Omental fat pad (tissue), 4 donors: ENCODE results near the gene SYTL4. TPM values are rescaled to one million over a fixed set of nuclear protein-coding genes. Genes with fewer than 3 reads are reported as not detected.

Experiments used
- ATAC-seq: fragments of 150-250 bp; one replicate; pipeline ENCODE4 v1.9.1; 2016; ENCODE audit warnings: mild to moderate bottlenecking, moderate library complexity; ENCODE audit not compliant: low FRiP score
- DNase-seq: peaks from one replicate; pipeline ENCODE4 v3.0.0-alpha.2; 2019; ENCODE audit warnings: low spot score
- total RNA-seq, 4 donors: library from RNA; depleted of rRNA; stranded (reverse); fragments of >200 nt; gene quantifications; one replicate each; pipeline ENCODE4 v1.1.0, GENCODE V29; 2016
- TF ChIP-seq, protein P1 (sequence below), 3 donors: fragments of 450-650 bp; IDR thresholded peaks; one replicate each; pipeline ENCODE4 v1.5.1; 2016 to 2017; ENCODE audit warnings: antibody characterized with exemption in 3 of 3, mild to moderate bottlenecking in 3 of 3, moderate library complexity in 2 of 3

The SYTL4 gene
- total RNA-seq, 4 donors from 2014 or later: 10.2 to 37.2 (median 14.8) TPM

DNA sequence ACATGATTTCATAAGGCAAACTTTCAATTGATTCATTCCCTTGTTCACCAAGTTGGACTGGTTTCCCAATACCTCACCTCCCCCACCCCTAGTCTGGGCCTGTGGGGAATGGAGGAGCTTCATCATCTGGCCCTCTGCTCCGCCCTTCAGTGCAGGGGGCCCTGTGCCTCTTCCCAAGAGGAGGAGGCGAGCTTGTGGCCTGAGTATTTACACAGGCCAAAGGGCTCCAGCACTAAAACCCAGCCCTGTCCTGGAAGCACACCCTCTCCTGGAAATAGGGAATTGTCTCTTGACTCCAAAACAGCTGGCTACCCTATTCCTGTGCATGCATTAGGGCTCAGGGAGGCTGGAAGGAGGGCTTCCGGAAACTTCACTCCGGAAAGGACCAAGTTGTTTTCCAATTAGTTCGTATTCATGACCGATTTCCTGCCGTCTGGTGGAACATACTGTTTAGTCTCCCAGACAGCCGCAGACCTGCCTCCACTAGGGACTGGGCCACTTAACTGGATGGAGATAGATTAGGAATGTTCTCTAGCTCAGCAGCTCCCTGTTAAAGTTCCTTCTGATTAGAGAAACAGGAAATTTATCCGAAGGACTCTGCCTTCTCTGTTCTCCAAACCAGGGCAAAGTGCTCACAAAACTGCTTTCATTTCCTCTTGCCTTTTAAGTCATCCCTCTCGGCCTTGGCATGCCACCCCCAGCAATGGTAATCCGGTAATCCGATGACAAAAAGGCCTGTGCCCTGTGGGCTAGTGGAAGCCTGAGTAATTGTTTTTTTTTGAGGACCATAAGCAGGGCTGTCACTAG is 82.2 kb downstream of the SYTL4 start:
- DNase-seq (peak; percentile 59), ATAC-seq (peak; percentile 82)
- TF ChIP-seq, protein P1, sequence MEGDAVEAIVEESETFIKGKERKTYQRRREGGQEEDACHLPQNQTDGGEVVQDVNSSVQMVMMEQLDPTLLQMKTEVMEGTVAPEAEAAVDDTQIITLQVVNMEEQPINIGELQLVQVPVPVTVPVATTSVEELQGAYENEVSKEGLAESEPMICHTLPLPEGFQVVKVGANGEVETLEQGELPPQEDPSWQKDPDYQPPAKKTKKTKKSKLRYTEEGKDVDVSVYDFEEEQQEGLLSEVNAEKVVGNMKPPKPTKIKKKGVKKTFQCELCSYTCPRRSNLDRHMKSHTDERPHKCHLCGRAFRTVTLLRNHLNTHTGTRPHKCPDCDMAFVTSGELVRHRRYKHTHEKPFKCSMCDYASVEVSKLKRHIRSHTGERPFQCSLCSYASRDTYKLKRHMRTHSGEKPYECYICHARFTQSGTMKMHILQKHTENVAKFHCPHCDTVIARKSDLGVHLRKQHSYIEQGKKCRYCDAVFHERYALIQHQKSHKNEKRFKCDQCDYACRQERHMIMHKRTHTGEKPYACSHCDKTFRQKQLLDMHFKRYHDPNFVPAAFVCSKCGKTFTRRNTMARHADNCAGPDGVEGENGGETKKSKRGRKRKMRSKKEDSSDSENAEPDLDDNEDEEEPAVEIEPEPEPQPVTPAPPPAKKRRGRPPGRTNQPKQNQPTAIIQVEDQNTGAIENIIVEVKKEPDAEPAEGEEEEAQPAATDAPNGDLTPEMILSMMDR (IDR thresholded peaks at IDR 0.05): no peak

DNA sequence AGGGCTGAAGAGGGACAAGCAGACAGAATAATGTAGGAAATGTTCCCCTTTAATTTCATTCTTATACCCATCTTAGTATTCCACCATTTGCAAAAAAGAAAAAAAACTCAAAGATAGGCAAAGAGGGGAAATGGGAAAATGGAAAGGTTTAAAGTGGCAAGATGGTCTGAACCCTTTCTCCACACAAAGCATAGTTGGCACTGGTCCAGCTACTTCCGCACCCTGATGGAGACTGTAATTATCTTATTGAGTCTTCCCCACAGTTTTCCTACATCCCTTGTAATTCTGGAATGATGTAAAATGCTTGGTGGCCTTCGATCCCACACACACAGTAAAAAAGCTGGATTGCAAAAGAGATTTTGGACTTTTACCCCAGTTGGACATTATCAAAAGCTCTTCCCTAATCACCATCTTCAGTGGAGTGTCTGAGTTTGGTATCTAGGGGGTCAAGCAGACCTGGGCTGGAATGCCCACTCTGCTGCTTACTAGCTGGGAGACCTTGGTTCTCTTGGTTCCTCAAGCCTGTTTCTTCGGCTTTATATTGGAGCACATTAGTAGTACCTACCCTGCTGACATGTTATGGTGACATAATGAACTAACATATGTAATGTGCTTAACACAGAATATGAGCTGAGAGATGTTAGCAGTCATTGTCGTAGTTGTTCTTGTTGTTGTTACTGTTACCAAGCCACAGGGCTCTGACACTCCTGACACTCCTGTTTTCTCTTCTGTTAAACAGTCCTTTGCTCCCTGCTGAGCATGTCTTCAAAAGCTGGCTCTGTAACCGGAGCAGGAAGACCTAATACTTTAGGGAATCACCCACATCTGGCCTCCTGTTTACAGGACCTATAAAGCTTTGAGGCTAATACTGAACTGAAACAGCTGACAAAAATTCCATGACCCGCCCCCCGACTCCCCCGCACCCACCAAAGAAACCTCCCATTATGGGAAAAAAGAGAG is 83.2 kb downstream of the SYTL4 start:
- DNase-seq (no peak), ATAC-seq (peak; percentile 17)
- TF ChIP-seq, protein P1 (IDR thresholded peaks at IDR 0.05): no peak

DNA sequence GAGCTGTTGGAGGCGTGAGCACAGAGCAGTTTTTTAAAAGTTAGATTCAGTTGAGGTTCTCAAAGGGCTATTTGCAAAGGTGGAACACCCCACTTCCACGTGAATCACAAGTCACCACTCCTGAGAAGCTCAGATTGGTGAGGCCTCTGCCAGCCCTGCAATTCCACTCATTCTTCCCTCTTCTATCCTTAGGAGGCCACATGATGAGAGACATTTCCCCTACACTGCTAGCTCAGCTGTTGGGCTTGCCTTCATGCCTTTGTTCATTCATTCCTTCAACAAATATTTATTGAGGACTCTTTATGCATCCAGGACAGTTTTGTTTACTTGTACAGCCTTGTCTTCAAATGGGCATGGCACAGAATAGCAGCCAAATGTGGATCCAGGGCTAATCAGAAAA is 84.2 kb downstream of the SYTL4 start:
- ATAC-seq: no peak
- TF ChIP-seq, protein P1 (IDR thresholded peaks at IDR 0.05): no peak
- no peak for DNase-seq

DNA sequence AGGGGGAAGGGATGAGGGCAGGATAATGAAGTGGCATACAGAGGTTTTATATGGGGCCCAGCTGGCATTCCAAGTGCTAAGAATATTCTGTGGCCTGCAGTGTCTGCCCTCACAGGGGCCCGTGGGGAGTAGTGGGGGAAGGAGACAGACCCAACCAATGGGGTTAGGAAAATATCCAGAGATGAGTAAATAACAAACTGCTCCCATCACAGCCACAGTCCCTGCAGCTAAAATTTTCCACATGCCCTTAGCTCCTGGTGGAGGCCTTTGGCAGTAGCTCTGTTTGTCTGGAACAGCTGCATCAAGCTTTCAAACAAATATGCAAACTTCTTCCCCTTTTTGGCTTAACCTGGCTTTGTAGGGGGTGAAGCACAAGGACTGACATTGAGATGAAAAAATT is 84.8 kb downstream of the SYTL4 start:
- ATAC-seq: no peak
- TF ChIP-seq, protein P1 (IDR thresholded peaks at IDR 0.05): no peak

DNA sequence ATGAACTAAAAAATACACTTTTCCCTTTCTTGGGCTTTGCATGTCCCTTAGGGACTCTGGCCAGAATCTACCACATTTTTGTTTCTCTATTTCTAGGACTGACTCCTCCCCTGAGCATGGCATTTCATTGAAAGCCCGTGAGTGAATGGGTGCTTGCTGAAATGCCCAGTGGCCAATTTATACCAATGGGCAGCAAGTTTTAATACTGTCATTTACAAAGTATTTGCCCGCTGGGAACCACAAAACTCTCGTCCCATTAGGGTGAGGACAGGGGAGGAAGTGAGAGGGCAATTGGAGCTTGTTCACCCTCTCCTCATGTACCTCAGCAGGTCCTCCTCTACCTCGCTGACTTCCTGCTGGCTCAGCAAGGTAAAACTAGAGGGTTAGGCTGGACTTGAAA is 86.8 kb downstream of the SYTL4 start:
- DNase-seq: no peak
- no peak for ATAC-seq
- TF ChIP-seq, protein P1 (IDR thresholded peaks at IDR 0.05): no peak

More for the DNA sequence above, 84.8 kb downstream of the SYTL4 start:
- DNase-seq: no peak

DNA sequence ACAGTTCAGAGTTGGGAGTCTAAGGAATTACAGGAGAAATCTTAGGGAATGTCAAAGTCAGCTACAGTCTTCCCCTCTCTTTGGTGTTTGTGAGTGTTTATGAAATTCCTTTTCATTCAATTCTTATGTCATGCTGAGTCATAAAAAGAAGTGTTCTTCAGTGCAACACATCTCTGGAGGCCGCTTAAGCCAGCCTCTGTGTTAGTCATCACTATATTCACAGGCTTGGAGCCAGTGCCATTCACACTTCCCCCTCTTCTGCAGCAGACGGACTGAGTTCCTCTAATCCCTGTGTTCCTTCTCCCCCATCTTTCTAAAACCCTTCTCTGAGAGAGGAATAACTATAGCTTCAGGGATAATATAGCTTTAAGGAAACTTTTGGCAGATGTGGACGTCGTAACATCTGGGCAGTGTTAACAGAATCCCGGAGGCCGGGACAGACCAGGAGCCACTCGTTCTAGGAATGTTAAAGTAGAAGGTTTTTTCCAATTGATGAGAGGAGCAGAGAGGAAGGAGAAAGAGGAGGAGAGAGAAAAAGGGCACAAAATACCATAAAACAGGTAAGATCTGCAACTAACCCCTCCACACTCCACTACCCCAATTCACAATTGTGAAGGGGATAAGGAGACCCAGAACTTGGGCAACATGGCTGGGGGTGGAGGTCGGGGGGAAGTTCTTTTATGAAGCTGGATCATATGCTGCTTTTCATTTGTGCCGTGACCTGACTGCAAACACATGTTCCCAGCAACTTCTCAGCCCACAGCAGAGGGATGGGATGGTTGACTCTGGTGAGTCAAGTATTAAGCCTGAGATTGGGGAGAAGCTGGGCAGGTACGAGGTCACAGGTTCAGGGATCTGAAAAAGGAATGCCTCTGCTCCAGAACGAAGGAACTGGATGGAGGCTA is 87.7 kb downstream of the SYTL4 start, which contains the start of gene SRPX2:
SRPX2 (plus strand) TSS at position 244 of the 905 bp plus-strand sequence. CDS start 2,124 bp downstream, outside the sequence.
- DNase-seq (no peak), ATAC-seq (peak; percentile 90)
- TF ChIP-seq, protein P1 (IDR thresholded peaks at IDR 0.05): no peak
